OCI-LY7 (cell line): ENCODE measurements around the gene EPHA8.

ENCODE experiments used
- EZH2phosphoT487 ChIP-seq: fragments of 200-600 bp; sonication (generic); IDR thresholded peaks from 2 replicates; pipeline ENCODE4 v1.6.1; 2018; ENCODE audit warnings: low read depth, borderline replicate concordance, mild to moderate bottlenecking, mixed run types, antibody characterized with exemption, low read length, moderate library complexity, mixed read lengths
- TF ChIP-seq, protein P1 (sequence below): fragments of 200-600 bp; sonication (generic); conservative IDR thresholded peaks from 2 replicates; pipeline ENCODE4 v1.5.1; 2014; ENCODE audit warnings: mild to moderate bottlenecking, antibody characterized with exemption, low read length, moderate library complexity, mixed read lengths

DNA sequence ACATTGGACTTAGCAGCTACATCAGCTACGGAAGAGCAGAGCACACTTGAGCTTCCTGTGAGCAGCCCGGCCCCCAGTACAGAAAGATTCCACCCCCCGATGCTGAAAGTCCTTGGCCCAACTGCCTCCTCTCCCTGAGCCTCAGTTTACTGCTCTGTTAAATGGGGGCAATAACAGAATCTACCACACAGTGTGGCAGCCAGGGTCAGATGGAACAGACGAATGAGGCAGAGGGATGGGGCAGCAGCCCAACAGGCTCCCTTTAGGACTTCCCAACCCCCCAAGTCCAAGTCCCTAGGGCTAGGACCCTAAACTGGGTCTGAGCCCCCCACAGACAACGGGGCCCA, 50.3 kb downstream of the EPHA8 start:
- TF ChIP-seq, protein P1, sequence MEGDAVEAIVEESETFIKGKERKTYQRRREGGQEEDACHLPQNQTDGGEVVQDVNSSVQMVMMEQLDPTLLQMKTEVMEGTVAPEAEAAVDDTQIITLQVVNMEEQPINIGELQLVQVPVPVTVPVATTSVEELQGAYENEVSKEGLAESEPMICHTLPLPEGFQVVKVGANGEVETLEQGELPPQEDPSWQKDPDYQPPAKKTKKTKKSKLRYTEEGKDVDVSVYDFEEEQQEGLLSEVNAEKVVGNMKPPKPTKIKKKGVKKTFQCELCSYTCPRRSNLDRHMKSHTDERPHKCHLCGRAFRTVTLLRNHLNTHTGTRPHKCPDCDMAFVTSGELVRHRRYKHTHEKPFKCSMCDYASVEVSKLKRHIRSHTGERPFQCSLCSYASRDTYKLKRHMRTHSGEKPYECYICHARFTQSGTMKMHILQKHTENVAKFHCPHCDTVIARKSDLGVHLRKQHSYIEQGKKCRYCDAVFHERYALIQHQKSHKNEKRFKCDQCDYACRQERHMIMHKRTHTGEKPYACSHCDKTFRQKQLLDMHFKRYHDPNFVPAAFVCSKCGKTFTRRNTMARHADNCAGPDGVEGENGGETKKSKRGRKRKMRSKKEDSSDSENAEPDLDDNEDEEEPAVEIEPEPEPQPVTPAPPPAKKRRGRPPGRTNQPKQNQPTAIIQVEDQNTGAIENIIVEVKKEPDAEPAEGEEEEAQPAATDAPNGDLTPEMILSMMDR = no peak
- TF ChIP-seq EZH2phosphoT487 = no peak
